HG03457 (cell line): Measurements from ENCODE around the gene METTL5.

ENCODE experiments used
- ATAC-seq: cut with Tn5 transposase; IDR thresholded peaks from one replicate; pipeline ENCODE4 v1.9.1; 2021; ENCODE audit warnings: moderate number of reproducible peaks; ENCODE audit not compliant: unreplicated experiment

The METTL5 gene

GRCh38 chr2:169782513-169782912 lies 42.2 kb downstream of the METTL5 start:
- no peak for ATAC-seq

- no peak for ATAC-seq
Measured at GRCh38 chr2:169781249-169782013, 43.3 kb downstream of the METTL5 start.

- ATAC-seq, result no peak
Measured at GRCh38 chr2:169778446-169778845, 46.3 kb downstream of the METTL5 start.

GRCh38 chr2:169776252-169776761 lies 48.4 kb downstream of the METTL5 start:
- no peak for ATAC-seq

GRCh38 chr2:169775765-169776164 lies 48.9 kb downstream of the METTL5 start:
- ATAC-seq, result no peak

GRCh38 chr2:169775354-169775753 lies 49.4 kb downstream of the METTL5 start:
- no peak for ATAC-seq

GRCh38 chr2:169772651-169773050 lies 52.1 kb downstream of the METTL5 start:
- no peak for ATAC-seq

GRCh38 chr2:169771612-169772011 lies 53.1 kb downstream of the METTL5 start:
- ATAC-seq, result no peak

GRCh38 chr2:169771021-169771420 lies 53.7 kb downstream of the METTL5 start:
- ATAC-seq, result no peak

GRCh38 chr2:169768262-169768995 lies 56.3 kb downstream of the METTL5 start:
- ATAC-seq, result no peak

- no peak for ATAC-seq
Measured at GRCh38 chr2:169767243-169767888, 57.3 kb downstream of the METTL5 start.

- no peak for ATAC-seq
Measured at GRCh38 chr2:169765523-169765922, 59.2 kb downstream of the METTL5 start.

GRCh38 chr2:169761970-169762292 lies 62.8 kb downstream of the METTL5 start:
- no peak for ATAC-seq
